MM.1S (cell line): ENCODE results near the gene PRSS33.

Experiments
- EZH2 ChIP-seq: fragments of 300-600 bp; sonication (generic); optimal IDR thresholded peaks from 2 replicates; pipeline ENCODE3; 2017; ENCODE audit warnings: low read depth, mild to moderate bottlenecking, antibody characterized with exemption, low read length, mixed read lengths
- EZH2phosphoT487 ChIP-seq: fragments of 300-600 bp; sonication (generic); IDR thresholded peaks from 2 replicates; pipeline ENCODE4 v1.6.1; 2018; ENCODE audit warnings: antibody characterized with exemption, low read length
- TF ChIP-seq, protein P1 (sequence below): fragments of 300-600 bp; sonication (generic); IDR thresholded peaks from 2 replicates; pipeline ENCODE4 v1.5.1; 2016; ENCODE audit warnings: antibody characterized with exemption, low read length, mixed read lengths

DNA sequence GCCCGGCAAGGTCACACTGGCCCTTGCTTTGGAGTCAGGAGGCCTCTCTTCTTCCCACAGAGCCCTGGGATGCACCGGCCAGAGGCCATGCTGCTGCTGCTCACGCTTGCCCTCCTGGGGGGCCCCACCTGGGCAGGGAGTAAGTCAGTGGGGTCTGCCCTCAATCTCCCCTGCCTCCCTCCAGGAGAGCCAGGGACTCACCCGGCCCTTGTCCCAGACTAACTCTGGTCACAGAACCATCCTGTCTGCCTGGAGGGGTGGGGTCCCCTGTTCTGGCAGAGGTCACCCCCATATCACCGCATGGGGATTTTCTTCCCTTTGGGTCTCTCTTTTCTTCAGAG, 43.0 kb upstream of the PRSS33 start:
- no peak for TF ChIP-seq EZH2phosphoT487
- TF ChIP-seq, protein P1, sequence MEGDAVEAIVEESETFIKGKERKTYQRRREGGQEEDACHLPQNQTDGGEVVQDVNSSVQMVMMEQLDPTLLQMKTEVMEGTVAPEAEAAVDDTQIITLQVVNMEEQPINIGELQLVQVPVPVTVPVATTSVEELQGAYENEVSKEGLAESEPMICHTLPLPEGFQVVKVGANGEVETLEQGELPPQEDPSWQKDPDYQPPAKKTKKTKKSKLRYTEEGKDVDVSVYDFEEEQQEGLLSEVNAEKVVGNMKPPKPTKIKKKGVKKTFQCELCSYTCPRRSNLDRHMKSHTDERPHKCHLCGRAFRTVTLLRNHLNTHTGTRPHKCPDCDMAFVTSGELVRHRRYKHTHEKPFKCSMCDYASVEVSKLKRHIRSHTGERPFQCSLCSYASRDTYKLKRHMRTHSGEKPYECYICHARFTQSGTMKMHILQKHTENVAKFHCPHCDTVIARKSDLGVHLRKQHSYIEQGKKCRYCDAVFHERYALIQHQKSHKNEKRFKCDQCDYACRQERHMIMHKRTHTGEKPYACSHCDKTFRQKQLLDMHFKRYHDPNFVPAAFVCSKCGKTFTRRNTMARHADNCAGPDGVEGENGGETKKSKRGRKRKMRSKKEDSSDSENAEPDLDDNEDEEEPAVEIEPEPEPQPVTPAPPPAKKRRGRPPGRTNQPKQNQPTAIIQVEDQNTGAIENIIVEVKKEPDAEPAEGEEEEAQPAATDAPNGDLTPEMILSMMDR: no peak
- no peak for TF ChIP-seq EZH2
